ENCODE data around the gene C10orf88. TPM values are rescaled to one million over a fixed set of nuclear protein-coding genes. Genes with fewer than 3 reads are reported as not detected.

The C10orf88 gene
- total and polyA plus RNA-seq, 2 of the 13 experiments (the other 11 are each of a cell fraction or from before 2014, with no cell fraction given) = 4.6 to 11.8 TPM

DNA sequence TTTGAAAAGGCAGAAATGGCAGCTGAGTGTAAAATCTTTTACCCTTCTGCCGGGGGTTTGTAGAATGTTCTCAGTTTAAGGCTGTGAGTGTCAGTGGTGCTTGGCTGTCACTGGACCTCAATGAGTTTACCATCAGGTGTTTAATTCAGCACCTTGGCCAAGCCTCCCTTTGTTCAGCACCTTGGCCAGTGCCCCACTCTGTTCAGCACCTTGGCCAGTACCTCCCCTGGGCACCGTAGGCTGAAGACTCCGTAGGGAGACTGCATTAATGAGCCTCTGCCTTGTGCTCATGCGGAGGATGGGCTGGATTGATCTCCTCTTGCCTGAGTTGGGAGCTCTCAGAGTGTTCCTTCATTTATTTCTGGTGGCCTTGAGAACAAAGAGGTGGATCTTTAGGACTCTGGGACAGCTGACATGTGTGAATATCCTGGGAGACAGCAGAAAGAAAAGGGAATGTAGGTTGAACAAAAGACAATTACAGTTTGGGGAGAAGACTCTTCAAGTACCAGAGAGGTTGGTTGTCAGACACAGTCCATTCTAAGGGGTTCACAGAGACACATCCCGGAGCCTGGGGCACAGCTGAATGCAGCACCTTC, 42.0 kb downstream of the C10orf88 start (continued):
- TF ChIP-seq ZNF276 (CRISPR knock-in tag; IDR thresholded peaks at IDR 0.05; ENCODE audit: low read depth) = peak; percentile 99
- peak; percentile 100 for TF ChIP-seq PRMT3 (CRISPR knock-in tag; IDR thresholded peaks at IDR 0.05; ENCODE audit: borderline replicate concordance, low read depth)
- no peak for TF ChIP-seq GTF3A (CRISPR knock-in tag; conservative IDR thresholded peaks at IDR 0.05)
- no peak for TF ChIP-seq TBL1XR1 (IDR thresholded peaks at IDR 0.05; ENCODE audit: borderline replicate concordance, low read length, partially characterized antibody)
- TF ChIP-seq, protein P1, sequence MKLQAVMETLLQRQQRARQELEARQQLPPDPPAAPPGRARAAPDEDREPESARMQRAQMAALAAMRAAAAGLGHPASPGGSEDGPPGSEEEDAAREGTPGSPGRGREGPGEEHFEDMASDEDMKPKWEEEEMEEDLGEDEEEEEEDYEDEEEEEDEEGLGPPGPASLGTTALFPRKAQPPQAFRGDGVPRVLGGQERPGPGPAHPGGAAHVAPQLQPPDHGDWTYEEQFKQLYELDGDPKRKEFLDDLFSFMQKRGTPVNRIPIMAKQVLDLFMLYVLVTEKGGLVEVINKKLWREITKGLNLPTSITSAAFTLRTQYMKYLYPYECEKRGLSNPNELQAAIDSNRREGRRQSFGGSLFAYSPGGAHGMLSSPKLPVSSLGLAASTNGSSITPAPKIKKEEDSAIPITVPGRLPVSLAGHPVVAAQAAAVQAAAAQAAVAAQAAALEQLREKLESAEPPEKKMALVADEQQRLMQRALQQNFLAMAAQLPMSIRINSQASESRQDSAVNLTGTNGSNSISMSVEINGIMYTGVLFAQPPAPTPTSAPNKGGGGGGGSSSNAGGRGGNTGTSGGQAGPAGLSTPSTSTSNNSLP (IDR thresholded peaks at IDR 0.05; ENCODE audit: low read depth, low read length) = no peak
- TF ChIP-seq ARNT (IDR thresholded peaks at IDR 0.05) = no peak
- peak; percentile 100 for TF ChIP-seq SMAD3 (CRISPR knock-in tag; IDR thresholded peaks at IDR 0.05)
- no peak for TF ChIP-seq GTF2F1 (IDR thresholded peaks at IDR 0.05; ENCODE audit: low read length)
- no peak for TF ChIP-seq POLR2A (IDR thresholded peaks at IDR 0.05; ENCODE audit: insufficient read depth in 1 of 2, low read depth in 2 of 2, low read length in 2 of 2)
- TF ChIP-seq ZNF720 (CRISPR knock-in tag; IDR thresholded peaks at IDR 0.05) = peak; percentile 100
- peak; percentile 99 for TF ChIP-seq ZNF75D (CRISPR knock-in tag; IDR thresholded peaks at IDR 0.05; ENCODE audit: borderline replicate concordance)
- peak; percentile 100 for TF ChIP-seq ZNF367 (CRISPR knock-in tag; IDR thresholded peaks at IDR 0.05; ENCODE audit: borderline replicate concordance)
- TF ChIP-seq HOXD1 (CRISPR knock-in tag; IDR thresholded peaks at IDR 0.05) = peak; percentile 100
- TF ChIP-seq ZNF879 (CRISPR knock-in tag; IDR thresholded peaks at IDR 0.05) = peak; percentile 100
- TF ChIP-seq ZKSCAN1 (IDR thresholded peaks at IDR 0.05; ENCODE audit: low read length) = no peak
- TF ChIP-seq, protein P2, sequence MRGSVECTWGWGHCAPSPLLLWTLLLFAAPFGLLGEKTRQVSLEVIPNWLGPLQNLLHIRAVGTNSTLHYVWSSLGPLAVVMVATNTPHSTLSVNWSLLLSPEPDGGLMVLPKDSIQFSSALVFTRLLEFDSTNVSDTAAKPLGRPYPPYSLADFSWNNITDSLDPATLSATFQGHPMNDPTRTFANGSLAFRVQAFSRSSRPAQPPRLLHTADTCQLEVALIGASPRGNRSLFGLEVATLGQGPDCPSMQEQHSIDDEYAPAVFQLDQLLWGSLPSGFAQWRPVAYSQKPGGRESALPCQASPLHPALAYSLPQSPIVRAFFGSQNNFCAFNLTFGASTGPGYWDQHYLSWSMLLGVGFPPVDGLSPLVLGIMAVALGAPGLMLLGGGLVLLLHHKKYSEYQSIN (CRISPR knock-in tag; IDR thresholded peaks at IDR 0.05; ENCODE audit: borderline replicate concordance) = peak; percentile 98
- peak; percentile 100 for TF ChIP-seq ZNF547 (CRISPR knock-in tag; IDR thresholded peaks at IDR 0.05)
- peak; percentile 91 for TF ChIP-seq KDM6A (CRISPR knock-in tag; IDR thresholded peaks at IDR 0.05; ENCODE audit: low read depth)
- peak; percentile 77; the same call in 1 of the 2 replicates for TF ChIP-seq ZNF292 (CRISPR knock-in tag; IDR thresholded peaks at IDR 0.05; ENCODE audit: borderline replicate concordance, low read depth)
- TF ChIP-seq ZBTB7A (CRISPR knock-in tag; IDR thresholded peaks at IDR 0.05) = peak; percentile 99
- peak; percentile 98 for TF ChIP-seq RFXANK (CRISPR knock-in tag; IDR thresholded peaks at IDR 0.05)
- TF ChIP-seq KDM2A (CRISPR knock-in tag; IDR thresholded peaks at IDR 0.05; ENCODE audit: borderline replicate concordance, low read depth) = peak; percentile 99
- TF ChIP-seq PBX3 (CRISPR knock-in tag; IDR thresholded peaks at IDR 0.05; ENCODE audit: borderline replicate concordance) = peak; percentile 100
- TF ChIP-seq MLLT10 (CRISPR knock-in tag; IDR thresholded peaks at IDR 0.05) = peak; percentile 100
- no peak for TF ChIP-seq POLR2AphosphoS2 (IDR thresholded peaks at IDR 0.05; ENCODE audit: low read depth, low read length)
- TF ChIP-seq ZNF33A (CRISPR knock-in tag; IDR thresholded peaks at IDR 0.05; ENCODE audit: borderline replicate concordance) = peak; percentile 84; the same call in 1 of the 2 replicates
- no peak for TF ChIP-seq ATM (IDR thresholded peaks at IDR 0.05; ENCODE audit: borderline replicate concordance)
- TF ChIP-seq MYC (CRISPR knock-in tag; IDR thresholded peaks at IDR 0.05; ENCODE audit: borderline replicate concordance) = peak; percentile 93

Data from HepG2 (cell line).